ENCODE measurements around the gene CEBPZOS.

Gene CEBPZOS

DNA sequence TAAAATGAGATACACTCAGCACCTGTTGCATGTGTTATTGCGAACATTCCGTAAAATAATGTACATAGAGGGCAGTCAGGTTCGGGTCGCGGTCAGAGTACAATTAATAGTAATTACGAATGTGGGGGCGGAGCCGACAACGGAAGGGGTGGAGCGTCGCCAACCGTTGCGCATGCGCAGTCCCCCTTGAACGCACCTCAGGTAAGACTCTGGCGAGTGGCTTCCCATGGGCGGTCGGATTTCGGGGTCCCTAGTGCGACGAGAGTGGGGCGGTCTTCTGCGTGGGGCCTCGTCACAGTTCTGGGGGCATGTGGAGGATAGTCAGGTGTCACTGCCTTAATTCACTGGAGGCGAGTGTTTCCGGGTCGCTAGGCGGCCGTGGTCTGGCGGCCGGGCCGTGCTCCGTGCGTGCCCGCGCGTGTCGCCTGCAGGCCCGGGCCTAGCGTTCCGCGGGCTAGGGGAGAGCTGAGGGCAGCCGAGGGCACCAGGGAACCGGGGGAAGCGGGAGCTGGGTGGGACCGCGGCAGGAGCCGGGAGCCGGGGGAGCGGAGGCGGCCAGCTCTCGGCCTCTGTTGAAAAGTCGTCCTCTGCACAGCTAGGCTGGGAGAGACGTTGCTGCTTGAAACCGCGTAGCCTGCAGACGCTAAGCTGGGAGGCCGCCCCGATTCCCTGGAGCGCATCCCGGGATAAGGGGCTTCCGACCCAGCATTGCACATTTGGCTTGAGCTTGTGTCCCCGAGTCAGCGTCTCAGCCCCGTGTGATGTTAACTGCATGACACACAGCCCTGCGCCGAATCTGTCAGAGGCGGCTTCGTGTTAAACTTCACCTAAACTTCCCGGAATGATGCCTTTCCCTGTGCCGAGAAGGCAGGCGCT is at the start of gene CEBPZOS:
CEBPZOS (plus strand) TSS at position 177 of the 876 bp plus-strand sequence. CDS start 3,209 bp downstream, outside the sequence.
- peak; percentile 86 to 95 for DNase-seq (ENCODE audit: low spot score in 2 of 2)
- H3K9me3 Mint-ChIP-seq = no peaks in the 10 kb centered on the region
- H3K27me3 Mint-ChIP-seq = no peaks in the 10 kb centered on the region
- H3K36me3 Mint-ChIP-seq (ENCODE audit: insufficient read depth) = peaks cover 23% of the 10 kb centered on the region
- peaks cover 19% of the 10 kb centered on the region for H3K4me1 Mint-ChIP-seq
- peak within 1 kb of the TSS; percentile 92 for H3K4me3 Mint-ChIP-seq
- ATAC-seq (replicated peaks; ENCODE audit: extremely low read depth, poor library complexity, severe bottlenecking) = peak; percentile 89
- peak within 1 kb of the TSS; percentile 96 for H3K27ac Mint-ChIP-seq (ENCODE audit: low read depth)

DNA sequence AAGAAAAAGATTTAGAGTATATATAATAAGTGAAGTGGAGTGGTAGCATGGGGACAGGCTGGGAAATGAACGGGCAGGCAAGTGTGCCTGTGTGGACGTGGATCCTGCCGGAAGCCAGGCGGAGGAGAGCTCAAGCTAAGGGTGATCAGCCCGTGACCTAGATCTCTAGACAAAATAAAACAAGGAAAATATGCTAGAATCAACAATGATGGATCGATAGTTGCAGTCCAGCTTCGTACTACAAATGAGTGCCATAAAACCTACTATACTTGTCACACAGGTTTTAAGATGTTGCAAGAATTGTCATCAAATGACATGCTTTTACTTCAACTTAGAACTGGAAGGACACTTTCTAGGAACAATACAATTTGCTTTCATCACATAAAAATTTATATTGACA is 48.0 kb upstream of the CEBPZOS start:
- ATAC-seq (replicated peaks; ENCODE audit: extremely low read depth, poor library complexity, severe bottlenecking) = no peak
- Mint-ChIP-seq H3K27ac (ENCODE audit: low read depth) (peak overlapping the region; percentile 58), H3K9me3 (peaks cover 6% of the 10 kb centered on the region), H3K36me3 (ENCODE audit: insufficient read depth) (peaks cover 38% of the 10 kb centered on the region), H3K4me3 (no peak overlapping the region), H3K4me1 (peaks cover 34% of the 10 kb centered on the region), H3K27me3 (no peaks in the 10 kb centered on the region)
- DNase-seq (ENCODE audit: low spot score in 2 of 2) = no peak

DNA sequence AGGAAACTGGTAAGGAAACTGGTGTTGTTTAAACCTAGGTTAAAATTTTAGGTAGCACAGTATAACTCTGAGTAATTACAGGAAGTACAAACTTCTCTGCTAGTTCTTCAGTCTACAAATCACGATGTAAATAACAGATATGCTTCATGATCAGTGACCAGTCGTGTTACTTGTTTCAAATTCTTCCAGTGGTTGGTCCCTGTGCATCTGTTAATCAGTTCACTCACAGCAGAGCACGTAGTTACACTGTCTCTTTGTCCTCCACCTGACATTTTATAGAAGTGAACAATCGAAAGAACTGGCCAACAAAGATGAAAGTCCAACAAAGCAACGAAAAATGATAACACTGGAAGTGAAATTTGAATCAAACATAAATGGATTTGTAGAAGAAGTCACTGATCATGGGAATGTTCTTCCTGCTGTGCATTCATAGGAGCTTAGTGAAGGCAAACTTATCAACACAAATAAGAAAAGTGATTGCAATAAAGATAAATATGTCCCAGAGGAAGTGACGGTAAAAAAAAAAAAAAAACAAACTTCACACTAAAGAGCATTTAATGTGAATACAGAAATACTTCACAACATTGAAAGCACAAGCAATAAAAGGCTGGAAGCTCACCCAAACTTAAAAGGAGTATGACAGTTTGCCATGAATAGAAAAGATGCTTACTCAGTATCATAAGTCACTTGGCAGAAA is 46.5 kb upstream of the CEBPZOS start:
- Mint-ChIP-seq H3K4me1 (peaks cover 37% of the 10 kb centered on the region), H3K9me3 (peaks cover 6% of the 10 kb centered on the region), H3K36me3 (ENCODE audit: insufficient read depth) (peaks cover 37% of the 10 kb centered on the region), H3K27ac (ENCODE audit: low read depth) (peak overlapping the region; percentile 79), H3K4me3 (peak overlapping the region; percentile 64), H3K27me3 (no peaks in the 10 kb centered on the region)
- ATAC-seq (replicated peaks; ENCODE audit: extremely low read depth, poor library complexity, severe bottlenecking) = peak; percentile 80
- DNase-seq (ENCODE audit: low spot score in 2 of 2) = no peak

DNA sequence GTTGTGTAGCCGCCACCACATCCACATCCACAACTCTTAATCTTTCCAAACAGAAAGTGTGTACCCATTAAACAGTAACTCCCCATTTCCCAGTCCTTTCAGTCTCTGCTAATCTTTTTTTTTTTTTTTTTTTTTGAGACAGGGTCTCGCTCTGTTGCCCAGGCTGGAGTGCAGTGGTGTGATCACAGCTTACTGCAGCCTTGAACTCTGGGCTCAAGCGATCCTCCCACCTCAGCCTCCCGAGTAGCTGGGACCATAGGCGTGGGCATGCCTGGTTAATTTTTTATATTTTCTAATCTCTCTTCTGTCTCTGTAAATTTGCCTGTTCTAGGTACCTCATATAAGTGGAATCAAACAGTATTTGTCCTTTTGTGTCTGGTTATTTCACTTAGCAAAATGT is 43.1 kb upstream of the CEBPZOS start:
- Mint-ChIP-seq H3K27me3 (no peaks in the 10 kb centered on the region), H3K27ac (ENCODE audit: low read depth) (peak overlapping the region; percentile 3), H3K4me1 (peaks cover 61% of the 10 kb centered on the region), H3K4me3 (no peak overlapping the region), H3K36me3 (ENCODE audit: insufficient read depth) (peaks cover 17% of the 10 kb centered on the region), H3K9me3 (peaks cover 6% of the 10 kb centered on the region)
- DNase-seq (ENCODE audit: low spot score in 2 of 2) (no peak), ATAC-seq (replicated peaks; ENCODE audit: extremely low read depth, poor library complexity, severe bottlenecking) (no peak)

DNA sequence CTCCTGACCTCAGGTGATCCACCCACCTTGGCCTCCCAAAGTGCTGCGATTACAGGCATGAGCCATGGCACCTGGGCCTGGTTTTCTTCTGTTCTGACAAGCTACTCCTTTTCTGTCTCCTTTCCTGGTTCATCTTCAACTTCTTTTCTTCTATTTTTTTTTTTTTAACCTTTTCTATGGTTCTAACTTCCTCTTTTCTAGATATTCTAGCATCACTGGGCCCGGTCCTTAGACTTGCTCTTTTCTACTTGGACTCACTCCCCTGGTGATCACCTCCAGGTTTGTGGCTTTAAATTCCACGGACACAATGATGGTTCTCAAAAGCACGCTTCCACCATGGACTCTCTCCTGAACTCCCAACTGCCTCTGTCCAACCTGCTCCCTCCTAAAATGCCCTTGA is 41.5 kb upstream of the CEBPZOS start:
- no peak overlapping the region for H3K4me3 Mint-ChIP-seq
- peaks cover 6% of the 10 kb centered on the region for H3K9me3 Mint-ChIP-seq
- H3K36me3 Mint-ChIP-seq (ENCODE audit: insufficient read depth) = peaks cover 9% of the 10 kb centered on the region
- peak overlapping the region; percentile 94 for H3K27ac Mint-ChIP-seq (ENCODE audit: low read depth)
- ATAC-seq (replicated peaks; ENCODE audit: extremely low read depth, poor library complexity, severe bottlenecking) (no peak), DNase-seq (ENCODE audit: low spot score in 2 of 2) (no peak)
- peaks cover 55% of the 10 kb centered on the region for H3K4me1 Mint-ChIP-seq
- H3K27me3 Mint-ChIP-seq = no peaks in the 10 kb centered on the region

DNA sequence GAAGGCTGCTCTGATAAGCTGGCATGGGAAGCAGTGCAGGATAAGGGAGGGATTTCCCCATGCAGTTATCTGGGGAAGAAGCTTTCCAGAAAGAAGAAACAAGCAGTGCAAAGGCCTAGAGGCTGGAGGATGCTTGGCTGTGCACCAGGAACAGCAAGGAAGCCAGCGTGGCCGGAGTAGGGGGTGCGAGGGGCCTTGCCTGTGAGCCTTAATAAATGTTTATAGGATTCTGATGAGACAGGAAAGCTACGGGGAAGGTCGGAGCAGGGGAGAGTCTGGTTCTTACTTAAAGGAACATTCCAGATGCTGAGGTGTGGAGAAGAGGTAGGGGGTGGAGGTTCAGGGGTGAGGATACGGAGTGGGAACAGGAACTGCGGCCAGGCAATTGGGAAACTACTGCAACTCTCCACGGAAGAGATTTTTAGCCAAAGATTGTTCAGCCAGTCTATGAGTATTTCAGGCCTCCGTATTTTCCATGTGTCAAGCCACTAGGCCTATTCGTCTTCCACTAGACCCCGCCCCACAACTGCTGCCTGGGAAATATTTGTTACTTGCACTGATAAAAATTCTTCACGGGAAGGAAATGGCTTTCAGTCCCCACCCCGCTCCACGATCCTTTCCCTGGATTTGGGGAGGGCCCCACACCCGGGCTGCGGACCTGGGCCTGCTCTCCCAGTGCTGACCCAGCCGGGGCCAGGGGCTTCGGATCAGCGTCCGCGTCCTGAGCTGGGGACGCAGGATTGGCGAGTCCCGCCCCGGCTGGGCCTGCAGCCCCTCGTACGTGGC is 40.0 kb upstream of the CEBPZOS start:
- Mint-ChIP-seq H3K27me3 (no peaks in the 10 kb centered on the region), H3K4me1 (peaks cover 46% of the 10 kb centered on the region), H3K4me3 (peak overlapping the region; percentile 89), H3K9me3 (peaks cover 6% of the 10 kb centered on the region), H3K27ac (ENCODE audit: low read depth) (peak overlapping the region; percentile 94), H3K36me3 (ENCODE audit: insufficient read depth) (peaks cover 9% of the 10 kb centered on the region)
- DNase-seq (ENCODE audit: low spot score in 2 of 2) (peak in 1 of 2 donors; percentile 18), ATAC-seq (replicated peaks; ENCODE audit: extremely low read depth, poor library complexity, severe bottlenecking) (peak; percentile 25)

DNA sequence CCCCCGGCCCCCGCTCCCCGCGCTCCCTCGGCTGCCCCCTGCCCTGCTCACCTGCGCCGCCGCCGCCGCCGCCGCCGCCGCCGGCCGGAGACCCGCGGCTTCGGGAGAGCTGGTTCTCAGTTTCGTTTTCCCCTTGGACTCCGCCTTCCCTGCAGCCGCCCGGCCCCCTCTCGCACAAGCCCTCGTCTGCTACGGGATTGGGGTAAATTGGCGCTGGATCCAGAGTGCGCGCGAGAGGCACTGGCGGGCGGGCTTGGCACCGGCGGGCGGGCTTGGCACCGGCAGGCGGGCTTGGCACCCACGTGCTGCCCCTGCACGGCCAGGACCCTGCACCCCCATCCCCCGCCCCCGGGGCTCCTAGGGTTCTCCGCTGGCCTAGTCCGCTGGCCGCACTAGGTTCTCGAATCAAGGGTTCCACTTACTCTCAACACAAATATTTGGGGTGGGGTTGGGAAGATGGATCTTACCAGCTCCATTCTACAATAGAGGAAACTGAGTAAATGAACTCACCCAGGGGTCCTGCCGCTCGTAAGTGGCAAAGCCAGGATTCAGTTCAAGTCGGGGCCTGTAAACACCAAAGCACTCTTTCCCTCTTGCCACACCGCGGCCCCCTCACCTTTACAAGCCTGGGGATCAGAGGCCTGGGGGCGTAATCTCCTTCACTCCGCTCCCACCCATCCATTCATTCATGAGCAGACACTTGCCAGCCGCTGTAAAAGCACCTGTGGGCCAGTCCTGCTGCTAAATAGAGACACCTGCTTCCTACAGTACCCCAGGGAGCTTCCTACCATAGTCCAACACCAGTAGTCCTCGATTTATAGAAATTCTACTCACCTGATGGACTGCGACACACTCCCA is 39.2 kb upstream of the CEBPZOS start, which contains the start of gene EIF2AK2:
EIF2AK2 (minus strand) TSS at position 124 of the 858 bp plus-strand sequence. CDS start 9,174 bp downstream, outside the sequence.
- ATAC-seq (replicated peaks; ENCODE audit: extremely low read depth, poor library complexity, severe bottlenecking) (peak; percentile 98), DNase-seq (ENCODE audit: low spot score in 2 of 2) (peak; percentile 67 to 79)
- H3K36me3 Mint-ChIP-seq (ENCODE audit: insufficient read depth) = peaks cover 9% of the 10 kb centered on the region
- H3K9me3 Mint-ChIP-seq = peaks cover 6% of the 10 kb centered on the region
- peak within 1 kb of the TSS; percentile 94 for H3K27ac Mint-ChIP-seq (ENCODE audit: low read depth)
- peak within 1 kb of the TSS; percentile 89 for H3K4me3 Mint-ChIP-seq
- H3K4me1 Mint-ChIP-seq = peaks cover 44% of the 10 kb centered on the region
- no peaks in the 10 kb centered on the region for H3K27me3 Mint-ChIP-seq

DNA sequence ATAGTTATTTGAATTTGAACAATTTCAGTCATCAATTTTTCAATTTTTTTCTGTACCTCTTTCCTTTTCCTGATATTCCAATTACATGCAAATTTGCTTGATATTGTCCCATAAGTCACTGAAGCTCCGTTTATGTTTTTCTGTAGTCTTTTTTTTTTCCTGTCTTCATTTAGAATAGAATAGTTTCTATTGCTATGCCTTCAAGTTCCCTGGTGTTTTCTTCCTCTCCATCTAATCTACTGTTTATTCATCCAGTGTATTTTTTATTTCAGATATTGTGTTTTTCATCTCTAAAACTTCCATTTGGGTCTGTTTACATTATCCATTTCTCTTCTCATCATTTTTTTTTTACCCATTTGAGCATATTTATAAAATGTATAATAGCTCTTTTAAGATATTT is 31.5 kb upstream of the CEBPZOS start:
- DNase-seq (ENCODE audit: low spot score in 2 of 2) = no peak
- no peaks in the 10 kb centered on the region for H3K4me1 Mint-ChIP-seq
- H3K36me3 Mint-ChIP-seq (ENCODE audit: insufficient read depth) = peaks cover 3% of the 10 kb centered on the region
- peaks cover 6% of the 10 kb centered on the region for H3K9me3 Mint-ChIP-seq
- ATAC-seq (replicated peaks; ENCODE audit: extremely low read depth, poor library complexity, severe bottlenecking) = no peak
- no peak overlapping the region for H3K27ac Mint-ChIP-seq (ENCODE audit: low read depth)
- H3K27me3 Mint-ChIP-seq = no peaks in the 10 kb centered on the region
- H3K4me3 Mint-ChIP-seq = no peak overlapping the region

DNA sequence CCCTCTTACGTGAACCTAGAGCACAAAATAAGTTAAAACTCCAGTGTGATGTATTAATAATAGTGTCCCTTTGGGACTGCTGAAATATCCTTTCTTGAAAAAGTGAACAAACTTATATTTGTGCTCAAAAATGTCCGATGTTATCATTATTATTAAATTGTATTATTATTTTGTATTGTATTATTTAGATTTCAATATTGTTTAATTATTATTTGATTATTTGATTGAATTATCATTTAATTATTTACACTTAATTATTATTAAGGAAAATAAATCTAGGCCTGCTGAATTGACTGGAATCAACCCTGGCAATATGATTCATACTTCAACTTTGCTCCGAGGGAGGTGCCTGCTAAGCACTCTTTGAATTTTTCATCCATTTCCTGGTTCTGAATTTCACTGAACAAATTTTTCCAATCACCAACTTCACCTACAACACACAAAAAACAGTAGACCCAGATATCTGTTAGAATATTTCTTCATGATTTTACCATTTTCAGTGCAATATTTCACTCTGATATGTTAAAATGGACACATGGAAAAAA is 28.6 kb upstream of the CEBPZOS start:
- no peaks in the 10 kb centered on the region for H3K27me3 Mint-ChIP-seq
- H3K27ac Mint-ChIP-seq (ENCODE audit: low read depth) = no peak overlapping the region
- H3K36me3 Mint-ChIP-seq (ENCODE audit: insufficient read depth) = peaks cover 4% of the 10 kb centered on the region
- ATAC-seq (replicated peaks; ENCODE audit: extremely low read depth, poor library complexity, severe bottlenecking) = no peak
- no peak overlapping the region for H3K4me3 Mint-ChIP-seq
- no peak for DNase-seq (ENCODE audit: low spot score in 2 of 2)
- no peaks in the 10 kb centered on the region for H3K4me1 Mint-ChIP-seq
- H3K9me3 Mint-ChIP-seq = peaks cover 6% of the 10 kb centered on the region

DNA sequence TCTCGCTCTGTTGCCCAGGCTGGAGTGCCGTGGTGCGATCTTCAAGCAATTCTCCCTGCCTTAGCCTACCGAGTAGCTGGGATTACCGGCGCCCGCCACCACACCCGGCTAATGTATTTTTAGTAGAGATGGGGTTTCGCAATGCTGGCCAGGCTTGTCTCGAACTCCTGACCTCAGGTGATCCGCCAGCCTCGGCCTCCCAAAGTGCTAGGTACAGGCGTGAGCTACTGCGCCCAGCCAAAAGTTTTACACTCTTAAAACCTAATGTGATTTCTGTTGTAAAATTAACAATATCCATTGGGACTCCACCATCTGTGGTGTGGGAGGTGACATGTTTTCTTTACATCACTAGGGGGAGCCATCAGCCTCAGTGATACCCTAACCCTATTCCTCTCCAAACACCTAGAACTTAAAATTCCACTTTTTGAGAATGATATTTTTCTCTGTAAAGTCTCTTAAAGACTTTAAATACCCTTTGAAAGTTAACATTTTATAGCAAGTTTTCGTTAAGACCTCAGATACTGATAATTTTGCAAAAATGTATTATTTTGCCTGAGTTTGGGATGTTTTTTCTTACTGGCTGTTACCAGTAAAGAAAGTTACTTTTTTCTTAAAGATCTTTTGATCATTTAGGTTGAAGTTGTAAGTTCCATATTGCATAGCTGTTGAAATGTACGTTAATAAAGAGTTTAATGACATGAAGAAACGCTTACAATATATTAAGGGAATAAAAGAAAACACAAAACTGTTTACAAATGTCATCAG is 27.9 kb upstream of the CEBPZOS start:
- peaks cover 4% of the 10 kb centered on the region for H3K36me3 Mint-ChIP-seq (ENCODE audit: insufficient read depth)
- H3K27ac Mint-ChIP-seq (ENCODE audit: low read depth) = no peak overlapping the region
- no peak overlapping the region for H3K4me3 Mint-ChIP-seq
- H3K4me1 Mint-ChIP-seq = no peaks in the 10 kb centered on the region
- DNase-seq (ENCODE audit: low spot score in 2 of 2) (no peak), ATAC-seq (replicated peaks; ENCODE audit: extremely low read depth, poor library complexity, severe bottlenecking) (peak; percentile 65)
- peaks cover 6% of the 10 kb centered on the region for H3K9me3 Mint-ChIP-seq
- H3K27me3 Mint-ChIP-seq = no peaks in the 10 kb centered on the region

DNA sequence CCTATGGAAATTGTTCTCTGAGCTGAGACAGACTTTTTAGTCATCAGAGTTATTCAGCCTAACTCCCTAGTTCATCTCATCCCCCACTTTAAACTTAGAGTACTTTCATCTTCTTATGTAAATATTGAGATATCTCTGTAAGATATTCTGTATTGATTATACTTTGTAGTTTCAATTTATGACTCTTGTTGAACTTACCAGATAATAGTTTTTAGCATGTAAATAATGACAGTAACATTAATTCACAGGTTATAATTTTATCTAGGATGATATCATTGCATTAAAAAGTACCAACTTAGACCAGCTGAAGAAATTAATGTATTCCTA is 24.7 kb upstream of the CEBPZOS start:
- no peak for ATAC-seq (replicated peaks; ENCODE audit: extremely low read depth, poor library complexity, severe bottlenecking)
- Mint-ChIP-seq H3K4me1 (no peaks in the 10 kb centered on the region), H3K27me3 (no peaks in the 10 kb centered on the region), H3K27ac (ENCODE audit: low read depth) (no peak overlapping the region), H3K36me3 (ENCODE audit: insufficient read depth) (peaks cover 3% of the 10 kb centered on the region), H3K9me3 (no peaks in the 10 kb centered on the region), H3K4me3 (no peak overlapping the region)
- DNase-seq (ENCODE audit: low spot score in 2 of 2) = no peak
